OCI-LY7 (cell line): ENCODE measurements around the gene UBE2L3. TPM values are rescaled to one million over a fixed set of nuclear protein-coding genes. Genes with fewer than 3 reads are reported as not detected.

Experiments
- BruUV-seq: library from RNA; stranded (reverse); fragments of 400-500 nt; replicated peaks from 2 replicates; lab custom pipeline; 2021; lab: Mats Ljungman, UMichigan
- CTCF ChIA-PET: fragments of 300-600 bp; sonication (Branson Sonifier 250); formaldehyde crosslinking; loops from one replicate; lab custom pipeline; 2022; ENCODE audit warnings: antibody characterized with exemption; ENCODE audit not compliant: unreplicated experiment; lab: Charles Lee
- POLR2A ChIA-PET: fragments of 300-600 bp; sonication (Branson Sonifier 250); formaldehyde crosslinking; loops from one replicate; lab custom pipeline; 2022; ENCODE audit warnings: antibody characterized with exemption; lab: Charles Lee
- DNase-seq: peaks from one replicate; pipeline ENCODE4 v3.0.0-alpha.2; 2015; ENCODE audit warnings: low spot score
- H2AFZ ChIP-seq: fragments of 200-600 bp; sonication (generic), shearing (Covaris generic); 2 replicates; pipeline ENCODE4 v1.6.1; 2014; ENCODE audit warnings: mild to moderate bottlenecking, antibody characterized with exemption, low read length, moderate library complexity
- H3K27ac ChIP-seq: fragments of 200-600 bp; sonication (generic); 2 replicates; pipeline ENCODE4 v1.5.1; 2014; ENCODE audit warnings: mixed run types, low read depth, mild to moderate bottlenecking, moderate library complexity, low read length, inconsistent platforms; ENCODE audit not compliant: poor library complexity, severe bottlenecking
- H3K36me3 ChIP-seq: fragments of 200-600 bp; sonication (generic); 2 replicates; pipeline ENCODE4 v1.6.1; 2014; ENCODE audit warnings: mild to moderate bottlenecking, antibody characterized with exemption, low read length, moderate library complexity, mixed read lengths; ENCODE audit not compliant: insufficient read depth
- H3K4me1 ChIP-seq: fragments of 200-600 bp; sonication (generic); 2 replicates; pipeline ENCODE4 v1.5.1; 2014; ENCODE audit warnings: mild to moderate bottlenecking, low read length; ENCODE audit not compliant: insufficient read depth, poor library complexity, severe bottlenecking
- H3K4me2 ChIP-seq: fragments of 200-600 bp; sonication (generic); 2 replicates; pipeline ENCODE4 v1.6.1; 2014; ENCODE audit warnings: mild to moderate bottlenecking, low read length
- H3K4me3 ChIP-seq: fragments of 200-600 bp; sonication (generic); 2 replicates; pipeline ENCODE4 v1.5.1; 2014; ENCODE audit warnings: mild to moderate bottlenecking, low read depth, low read length; ENCODE audit not compliant: poor library complexity, severe bottlenecking
- H3K79me2 ChIP-seq: fragments of 200-600 bp; sonication (generic); 2 replicates; pipeline ENCODE4 v1.6.1; 2016; ENCODE audit warnings: low read depth, mild to moderate bottlenecking, low read length, moderate library complexity, mixed read lengths; ENCODE audit not compliant: insufficient read depth
- H3K9me2 ChIP-seq: fragments of 200-600 bp; sonication (generic); 2 replicates; pipeline ENCODE4 v1.6.1; 2016; ENCODE audit warnings: mild to moderate bottlenecking, low read length, mixed read lengths; ENCODE audit not compliant: insufficient read depth
- H3K9me3 ChIP-seq: fragments of 200-600 bp; sonication (generic); 2 replicates; pipeline ENCODE4 v1.6.1; 2014; ENCODE audit warnings: mild to moderate bottlenecking, mixed run types, low read length, mixed read lengths
- H4K20me1 ChIP-seq: fragments of 200-600 bp; sonication (generic); 2 replicates; pipeline ENCODE4 v1.6.1; 2014; ENCODE audit warnings: mild to moderate bottlenecking, antibody characterized with exemption, low read length, moderate library complexity, mixed read lengths; ENCODE audit not compliant: insufficient read depth
- CTCF ChIP-seq: fragments of 200-600 bp; sonication (generic); conservative IDR thresholded peaks from 2 replicates; pipeline ENCODE4 v1.5.1; 2014; ENCODE audit warnings: mild to moderate bottlenecking, antibody characterized with exemption, low read length, moderate library complexity, mixed read lengths
- EZH2phosphoT487 ChIP-seq: fragments of 200-600 bp; sonication (generic); IDR thresholded peaks from 2 replicates; pipeline ENCODE4 v1.6.1; 2018; ENCODE audit warnings: low read depth, borderline replicate concordance, mild to moderate bottlenecking, mixed run types, antibody characterized with exemption, low read length, moderate library complexity, mixed read lengths
- intact Hi-C: fragments of 100-400 bp; cut with micrococcal nuclease; formaldehyde crosslinking; loops from one replicate; pipeline ENCODE4 v1.10.0; 2022; ENCODE audit not compliant: unreplicated experiment
- total RNA-seq, 2 experiments: library from RNA; depleted of rRNA in 1 of 2; stranded (reverse); fragments of >200 nt in 1 of 2; shearing (Covaris generic) in 1 of 2; gene quantifications; 2 replicates each; pipeline ENCODE4 v1.2.3, GENCODE V29; 2014 to 2022

Gene UBE2L3
- total RNA-seq, 2 experiments from 2014 or later: 63.8 to 67.1 TPM

GRCh38 chr22:21639359-21639758 lies 71.8 kb downstream of the UBE2L3 start:
- no peak for TF ChIP-seq EZH2phosphoT487
- no peak for TF ChIP-seq CTCF
- no peaks in the 10 kb centered on the region; the same call in 1 of the 2 replicates for H3K79me2 ChIP-seq
- BruUV-seq: no TSS peak
- CTCF ChIA-PET: no interaction called here
- DNase-seq: no peak
- H2AFZ ChIP-seq: no peak overlapping the region
- peaks cover 14% of the 10 kb centered on the region for H3K4me1 ChIP-seq
- H3K4me3 ChIP-seq: no peak overlapping the region
- no peaks in the 10 kb centered on the region for H3K9me2 ChIP-seq
- intact Hi-C loops: no loop called here
- no peak overlapping the region for H3K27ac ChIP-seq
- no peaks in the 10 kb centered on the region for H3K9me3 ChIP-seq
- POLR2A ChIA-PET: interaction anchor here (0.6 kb wide), 1 partner anchor 23 kb away, joined by 4 read pairs; no protein-coding TSS in a partner anchor
- H3K36me3 ChIP-seq: no peaks in the 10 kb centered on the region
- H4K20me1 ChIP-seq: no peaks in the 10 kb centered on the region
- H3K4me2 ChIP-seq: no peak overlapping the region

- H3K4me2 ChIP-seq: peak overlapping the region; percentile 97; the same call in 1 of the 2 replicates
- TF ChIP-seq EZH2phosphoT487 (no peak), CTCF (no peak)
- H3K4me3 ChIP-seq: no peak overlapping the region
- H4K20me1 ChIP-seq: no peaks in the 10 kb centered on the region
- H3K79me2 ChIP-seq: no peaks in the 10 kb centered on the region; the same call in 1 of the 2 replicates
- H2AFZ ChIP-seq: no peak overlapping the region
- peaks cover 14% of the 10 kb centered on the region for H3K4me1 ChIP-seq
- peaks cover 10% of the 10 kb centered on the region; the same call in 1 of the 2 replicates for H3K36me3 ChIP-seq
- intact Hi-C loops: no loop called here
- ChIA-PET CTCF (interaction anchor here (1.1 to 2.4 kb wide), 3 partner anchors 9 to 12 kb away, joined by 4 to 18 read pairs (median 11); partner anchors contain the start of genes CCDC116 and YDJC), POLR2A (interaction anchor here (1.1 to 2.9 kb wide), 4 partner anchors 8 to 14 kb away, joined by 4 to 17 read pairs (median 8); partner anchors contain the start of genes CCDC116 and YDJC)
- H3K27ac ChIP-seq: no peak overlapping the region
- no peak for DNase-seq
- no TSS peak for BruUV-seq
- H3K9me3 ChIP-seq: no peaks in the 10 kb centered on the region
- no peaks in the 10 kb centered on the region for H3K9me2 ChIP-seq
Measured at GRCh38 chr22:21640810-21641209, 73.3 kb downstream of the UBE2L3 start.

- H3K9me2 ChIP-seq: no peaks in the 10 kb centered on the region
- peak overlapping the region; percentile 89; the same call in 1 of the 2 replicates for H2AFZ ChIP-seq
- H3K4me3 ChIP-seq: peak overlapping the region; percentile 83
- TF ChIP-seq CTCF: no peak
- no peak for TF ChIP-seq EZH2phosphoT487
- H3K9me3 ChIP-seq: no peaks in the 10 kb centered on the region
- DNase-seq: no peak
- intact Hi-C loops: no loop called here
- H3K36me3 ChIP-seq: peaks cover 13% of the 10 kb centered on the region; the same call in 1 of the 2 replicates
- H4K20me1 ChIP-seq: no peaks in the 10 kb centered on the region
- POLR2A ChIA-PET: interaction anchor here (1.1 to 2.9 kb wide), 5 partner anchors 9 to 15 kb away, joined by 4 to 17 read pairs (median 7); partner anchors contain the start of genes CCDC116 and YDJC
- H3K27ac ChIP-seq: peak overlapping the region; percentile 18
- BruUV-seq: TSS peak; percentile 97
- CTCF ChIA-PET: interaction anchor here (0.9 to 2.4 kb wide), 4 partner anchors 9 to 24 kb away, joined by 3 to 18 read pairs (median 8); partner anchors contain the start of genes CCDC116, PPIL2 and YDJC
- H3K4me2 ChIP-seq: peak overlapping the region; percentile 97
- H3K4me1 ChIP-seq: peaks cover 17% of the 10 kb centered on the region
- no peaks in the 10 kb centered on the region; the same call in 1 of the 2 replicates for H3K79me2 ChIP-seq
Measured at GRCh38 chr22:21641417-21641788, 73.9 kb downstream of the UBE2L3 start.
